Right cardiac atrium (tissue), 5 donors: ENCODE measurements around the gene MTCH2. TPM values are rescaled to one million over a fixed set of nuclear protein-coding genes. Genes with fewer than 3 reads are reported as not detected.
"Not testable (repeated sequence)": the region's sequence is repeated elsewhere in the genome, so short reads cannot be mapped to it uniquely, and the experiment has no call there.

Source experiments
- ATAC-seq, 2 donors: fragments of 200-7000 bp; cut with Tn5 transposase; one replicate each; pipeline versions ENCODE4 v1.8.0 to v1.9.1; 2020; ENCODE audit warnings: moderate library complexity in 2 of 2, mild to moderate bottlenecking in 1 of 2
- DNase-seq, 3 donors: peaks; one replicate each; pipeline ENCODE4 v3.0.0-alpha.2; 2020
- H3K27ac ChIP-seq: one replicate; pipeline ENCODE4 v1.5.1; 2013; ENCODE audit warnings: mild to moderate bottlenecking, low read length, control low read depth, moderate library complexity
- H3K27me3 ChIP-seq: one replicate; pipeline ENCODE4 v1.6.1; 2013; ENCODE audit not compliant: control insufficient read depth, insufficient read depth
- H3K4me1 ChIP-seq: one replicate; pipeline ENCODE4 v1.6.1; 2013; ENCODE audit warnings: low read length; ENCODE audit not compliant: control insufficient read depth, insufficient read depth
- H3K4me3 ChIP-seq: one replicate; pipeline ENCODE4 v1.5.1; 2013; ENCODE audit warnings: low read length, control low read depth
- H3K9me3 ChIP-seq: one replicate; pipeline ENCODE4 v1.6.1; 2013; ENCODE audit warnings: low read length; ENCODE audit not compliant: control insufficient read depth
- WGBS: extraction: QIAGEN DNeasy Blood & Tissue Kit; methylation state at CpG from one replicate; pipeline ENCODE4 v1.1.7; 2013; 5-methylcytosine and 5-hydroxymethylcytosine counted together
- intact Hi-C, 4 donors: fragments of 100-400 bp; cut with DNase I; formaldehyde crosslinking; loops; one replicate each; pipeline versions ENCODE4 v1.11.0 to v1.14.0; 2022 to 2023
- polyA plus RNA-seq: library from polyadenylated mRNA; stranded (reverse); fragments of 200-250 nt; gene quantifications from one replicate; pipeline ENCODE4 v1.2.3, GENCODE V29; 2013
- total RNA-seq, 4 donors: library from RNA; stranded (reverse); fragmentation: NEBNext Ultra II Directional; extraction: Animal tissue kit (Norgen Biotek cat#: 25700); gene quantifications; one replicate each; pipeline ENCODE4 v1.2.1, GENCODE V29; 2021
- donor health status: healthy with polysubstance abuse.
- donor health status: DM: no; HTN: yes; CAD: no.
- donor health status: DM: no; HTN: no; CAD: no.
- donor health status: DM: no; HTN: yes; CAD: no; lungs with severe emphysema.
- donor health status: DM: yes; HTN: yes; CAD: no.

MTCH2 gene
- total and polyA plus RNA-seq, 5 donors: 43.9 to 78.6 (median 72.3) TPM

DNA sequence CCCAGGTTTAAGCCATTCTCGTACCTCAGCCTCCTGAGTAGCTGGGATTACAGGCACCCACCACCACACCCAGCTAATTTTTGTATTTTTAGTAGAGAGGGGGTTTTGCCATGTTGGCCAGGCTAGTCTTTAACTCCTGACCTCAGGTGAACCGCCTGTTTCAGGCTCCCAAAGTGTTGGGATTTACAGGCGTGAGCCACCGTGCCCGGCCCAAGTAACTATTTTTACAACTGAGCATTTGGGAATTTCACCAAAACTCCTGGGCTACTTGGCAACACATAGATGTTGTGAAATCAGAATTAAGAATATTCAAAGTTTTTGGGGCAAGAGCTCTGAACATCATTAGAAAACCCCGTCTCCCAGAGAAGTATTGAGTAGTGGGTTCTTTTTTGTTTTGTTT, 1.9 kb downstream of the MTCH2 start:
- intact Hi-C loops, H3K4me3 ChIP-seq: not testable (repeated sequence)

DNA sequence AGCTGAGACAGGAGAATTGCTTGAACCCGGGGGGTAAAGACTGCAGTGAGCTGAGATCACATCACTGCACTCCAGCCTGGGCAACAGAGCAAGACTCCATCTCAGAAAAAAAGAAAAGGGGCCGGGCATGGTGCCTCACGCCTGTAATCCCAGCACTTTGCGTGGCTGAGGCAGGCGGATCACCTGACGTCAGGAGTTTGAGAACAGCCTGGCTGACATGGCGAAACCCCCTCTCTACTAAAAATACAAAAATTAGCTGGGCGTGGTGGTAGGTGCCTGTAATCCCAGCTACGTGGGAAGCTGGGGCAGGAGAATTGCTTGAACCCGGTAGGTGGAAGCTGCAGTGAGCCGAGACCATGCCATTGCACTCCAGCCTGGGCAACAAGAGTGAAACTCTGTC, 6.0 kb downstream of the MTCH2 start:
- H3K4me1 ChIP-seq, DNase-seq, intact Hi-C loops, H3K4me3 ChIP-seq, ATAC-seq, H3K9me3 ChIP-seq, H3K27me3 ChIP-seq, H3K27ac ChIP-seq: not testable (repeated sequence)
- WGBS: 95% methylated on average over 11 of the region's 11 CpGs

More for the DNA sequence above, 1.9 kb downstream of the MTCH2 start:
- not testable (repeated sequence) for ATAC-seq, H3K4me1 ChIP-seq, H3K27ac ChIP-seq, H3K27me3 ChIP-seq, H3K9me3 ChIP-seq, DNase-seq
- WGBS: 70% methylated on average over 6 of the region's 6 CpGs

DNA sequence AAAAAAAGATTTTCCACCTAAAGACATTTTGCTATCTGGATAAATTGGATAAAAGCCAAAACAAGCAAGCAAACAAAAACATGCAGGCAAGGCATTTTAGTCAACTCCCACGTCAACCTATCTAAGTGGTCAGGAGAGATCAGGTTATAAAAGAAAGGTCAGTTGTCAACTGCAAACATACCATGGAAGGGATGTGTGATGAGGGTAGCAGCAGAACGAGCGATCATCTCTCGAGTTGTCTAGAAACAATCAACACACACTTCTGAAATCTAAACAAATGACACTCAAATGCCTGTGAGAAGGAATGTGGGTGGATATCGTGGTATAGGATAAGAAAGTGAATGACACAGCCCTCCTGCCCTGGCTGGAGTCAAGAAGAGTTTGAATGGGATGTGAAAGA, 10.9 kb downstream of the MTCH2 start:
- ATAC-seq (no peak), DNase-seq (no peak)
- intact Hi-C loops: no loop called here
- WGBS: 36% methylated on average over 5 of the region's 5 CpGs
- Histone ChIP-seq H3K4me1 (no peaks in the 10 kb centered on the region), H3K27ac (no peak overlapping the region), H3K4me3 (no peak overlapping the region), H3K27me3 (no peaks in the 10 kb centered on the region), H3K9me3 (no peaks in the 10 kb centered on the region)

DNA sequence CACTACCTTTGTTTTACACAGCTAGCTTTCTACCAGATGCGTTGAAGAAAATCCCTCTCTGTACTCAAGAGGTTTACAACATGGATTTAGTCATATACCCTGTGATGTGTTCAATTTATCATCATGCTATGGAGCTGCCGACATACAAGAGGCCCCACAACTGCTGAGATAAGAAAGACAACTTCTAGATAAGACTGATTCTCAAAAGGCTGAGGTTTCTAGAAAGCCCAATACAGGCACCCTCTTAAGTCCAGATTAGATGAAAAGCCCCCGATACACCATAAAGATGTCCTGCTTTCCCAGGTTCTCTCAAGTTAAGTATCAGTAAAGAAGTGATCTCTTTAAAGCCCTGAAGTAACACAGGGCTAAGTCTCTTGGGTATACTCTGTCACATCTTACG, 14.3 kb downstream of the MTCH2 start:
- 77% methylated on average over 4 of the region's 4 CpGs for WGBS
- no peaks in the 10 kb centered on the region for H3K27me3 ChIP-seq

DNA sequence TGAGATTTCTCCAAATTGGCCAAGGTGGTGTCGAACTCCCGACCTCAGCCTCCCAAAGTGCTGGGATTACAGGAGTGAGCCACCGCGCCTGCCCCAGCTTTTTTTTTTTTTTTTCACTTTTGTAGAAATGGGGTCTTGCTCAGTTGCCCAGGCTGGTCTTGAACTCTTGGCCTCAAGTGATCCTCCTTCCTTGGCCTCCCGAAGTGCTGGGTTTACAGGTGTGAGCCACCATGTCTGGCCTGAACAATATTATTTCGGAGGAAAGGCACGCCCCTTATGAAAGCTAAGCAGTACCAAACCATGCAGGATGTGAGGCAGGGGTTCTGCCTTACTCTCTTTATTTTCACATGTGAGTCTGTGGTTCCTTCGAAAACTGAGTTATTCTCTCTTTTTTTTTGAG, 16.1 kb downstream of the MTCH2 start:
- no peaks in the 10 kb centered on the region for H3K9me3 ChIP-seq
- H3K4me1 ChIP-seq: no peaks in the 10 kb centered on the region
- ATAC-seq (no peak), DNase-seq (no peak)
- H3K27me3 ChIP-seq: no peaks in the 10 kb centered on the region
- H3K27ac ChIP-seq: no peak overlapping the region
- intact Hi-C loops: no loop called here
- no peak overlapping the region for H3K4me3 ChIP-seq
- 98% methylated on average over 8 of the region's 8 CpGs for WGBS

More for the DNA sequence above, 14.3 kb downstream of the MTCH2 start:
- no peak for ATAC-seq
- Histone ChIP-seq H3K4me1 (no peaks in the 10 kb centered on the region), H3K4me3 (no peak overlapping the region), H3K27ac (no peak overlapping the region), H3K9me3 (no peaks in the 10 kb centered on the region)
- intact Hi-C loops: no loop called here
- no peak for DNase-seq

DNA sequence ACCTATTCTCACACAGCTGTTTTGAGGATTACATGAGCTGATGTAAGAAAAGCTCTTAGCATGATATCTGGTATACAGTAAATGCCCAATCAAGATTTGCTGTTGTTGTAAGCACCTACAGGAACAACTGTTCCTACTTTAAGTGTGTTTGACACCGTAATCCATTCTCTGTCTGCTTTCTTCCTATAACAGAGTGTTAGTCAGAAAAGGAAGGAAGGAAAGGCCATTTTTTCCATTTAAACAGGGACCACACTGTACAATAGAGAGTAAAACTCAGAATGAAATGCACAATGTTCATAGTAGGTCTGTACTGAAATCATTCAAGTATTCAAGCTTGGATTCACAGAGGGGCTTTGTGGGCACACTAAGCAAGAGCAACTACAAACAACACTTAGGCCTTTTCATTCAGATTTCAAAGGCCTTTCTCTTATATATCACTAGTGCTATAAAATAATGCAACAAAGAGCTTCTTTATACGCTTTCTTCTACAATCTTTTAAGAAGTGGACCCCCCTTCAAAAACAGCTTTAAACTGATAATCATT, 21.5 kb downstream of the MTCH2 start:
- Histone ChIP-seq H3K27me3 (no peaks in the 10 kb centered on the region), H3K27ac (no peak overlapping the region), H3K9me3 (no peaks in the 10 kb centered on the region), H3K4me1 (no peaks in the 10 kb centered on the region), H3K4me3 (no peak overlapping the region)
- intact Hi-C loops: no loop called here
- ATAC-seq: no peak
- DNase-seq: no peak
- WGBS: 79% methylated on average over 2 of the region's 2 CpGs

DNA sequence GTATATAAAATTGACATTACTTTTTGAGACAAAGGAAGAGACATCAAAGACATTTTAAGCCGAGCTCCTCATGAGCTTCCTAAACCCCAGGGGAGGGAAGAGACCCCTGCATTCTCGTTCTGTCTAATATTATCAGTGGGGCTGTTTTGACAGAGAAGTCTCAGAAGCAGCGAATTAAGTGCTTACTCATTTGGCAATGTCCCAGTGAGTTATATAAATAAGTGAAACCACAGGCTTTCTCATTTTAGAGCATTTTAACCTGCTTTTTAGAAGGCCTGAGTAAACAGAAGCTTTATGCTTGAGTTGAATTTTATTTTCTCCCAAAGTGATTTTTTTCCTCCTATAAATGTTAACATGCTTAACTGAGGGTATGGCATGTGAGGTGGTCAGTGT, 24.9 kb downstream of the MTCH2 start:
- 38% methylated on average over 3 of the region's 3 CpGs for WGBS

DNA sequence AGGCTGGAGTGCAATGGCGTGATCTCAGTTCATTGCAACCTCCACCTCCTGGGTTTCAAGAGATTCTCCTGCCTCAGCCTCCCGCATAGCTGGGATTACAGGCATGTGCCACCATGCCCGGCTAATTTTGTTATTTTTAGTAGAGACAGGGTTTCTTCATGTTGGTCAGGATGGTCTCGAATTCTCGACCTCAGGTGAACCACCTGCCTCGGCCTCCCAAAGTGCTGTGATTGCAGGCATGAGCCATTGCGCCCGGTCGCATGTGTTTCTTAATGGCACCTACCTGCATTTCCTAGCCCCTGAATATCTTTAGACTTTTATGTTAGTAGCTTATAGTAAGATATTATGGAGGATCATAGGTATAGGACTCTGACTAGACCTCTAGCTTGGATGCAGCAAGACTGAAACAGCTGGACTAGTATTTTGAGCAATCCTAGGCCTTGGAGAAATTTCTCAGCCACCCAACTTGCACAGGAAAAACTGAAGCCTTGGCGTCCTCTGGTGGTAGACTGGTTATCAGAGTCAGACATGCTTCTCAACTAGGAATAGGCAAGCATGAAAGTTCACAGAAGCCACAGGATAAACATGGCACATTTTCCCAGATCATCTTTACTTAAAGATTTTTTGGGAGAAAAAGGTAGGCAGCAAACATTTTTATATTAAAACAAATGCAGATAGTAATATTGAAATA, 25.5 kb downstream of the MTCH2 start:
- Histone ChIP-seq H3K4me3 (no peak overlapping the region), H3K27me3 (no peaks in the 10 kb centered on the region), H3K27ac (no peak overlapping the region), H3K4me1 (no peaks in the 10 kb centered on the region), H3K9me3 (no peaks in the 10 kb centered on the region)
- ATAC-seq (peak; percentile 64 to 68), DNase-seq (peak in 2 of 3 donors; percentile 30 to 64)
- 85% methylated on average over 10 of the region's 10 CpGs for WGBS
- intact Hi-C loops: no loop called here

More for the DNA sequence above, 24.9 kb downstream of the MTCH2 start:
- intact Hi-C loops: no loop called here
- Histone ChIP-seq H3K27ac (no peak overlapping the region), H3K27me3 (no peaks in the 10 kb centered on the region), H3K9me3 (no peaks in the 10 kb centered on the region), H3K4me3 (no peak overlapping the region), H3K4me1 (no peaks in the 10 kb centered on the region)
- no peak for DNase-seq
- no peak for ATAC-seq

DNA sequence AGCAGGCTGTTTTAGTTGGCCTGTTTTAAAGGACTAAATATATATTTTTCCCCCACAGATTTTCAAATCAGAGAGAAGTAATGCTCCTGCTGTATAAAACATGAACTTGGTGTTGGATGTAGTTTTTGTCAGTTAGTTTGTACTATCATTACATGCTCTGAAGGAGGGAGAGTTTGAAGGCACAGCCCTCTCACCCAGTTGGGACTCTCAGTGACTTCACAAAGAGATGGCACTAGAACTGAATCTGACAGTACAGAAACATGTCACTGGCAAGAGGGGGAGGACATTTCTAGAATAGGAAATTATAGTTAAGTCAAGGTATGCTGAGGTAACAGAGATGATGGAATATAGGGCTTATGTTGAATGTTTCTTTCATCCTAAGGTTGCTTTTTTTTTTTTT, 27.1 kb downstream of the MTCH2 start:
- no peak for DNase-seq
- Histone ChIP-seq H3K27me3 (no peaks in the 10 kb centered on the region), H3K9me3 (no peaks in the 10 kb centered on the region), H3K4me3 (no peak overlapping the region), H3K27ac (no peak overlapping the region), H3K4me1 (no peaks in the 10 kb centered on the region)
- ATAC-seq: no peak
- intact Hi-C loops: no loop called here

DNA sequence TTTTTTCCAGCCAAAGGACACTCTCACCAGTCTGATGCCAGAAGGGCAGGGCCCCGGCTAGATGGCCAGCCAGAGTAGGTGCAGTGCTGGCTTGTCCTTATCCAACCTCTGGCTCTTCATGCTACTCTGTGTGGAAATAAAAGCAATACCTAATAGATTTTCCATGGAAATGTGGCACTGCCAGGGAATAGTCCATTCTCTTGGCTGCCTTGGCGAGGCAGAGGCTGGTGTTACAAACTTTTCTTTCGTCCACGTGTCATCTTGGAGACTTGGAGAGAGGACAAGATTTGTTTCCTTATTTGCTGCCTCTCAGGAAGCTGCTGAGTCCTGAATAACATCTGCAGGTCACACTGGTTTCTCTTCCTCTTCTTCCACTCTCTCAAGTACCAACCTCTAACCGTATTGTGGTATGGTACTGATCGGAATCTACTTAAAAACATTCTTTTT, 31.0 kb downstream of the MTCH2 start:
- DNase-seq (no peak), ATAC-seq (no peak)
- H3K4me1 ChIP-seq: peaks cover 8% of the 10 kb centered on the region
- WGBS: 68% methylated on average over 6 of the region's 6 CpGs
- no peaks in the 10 kb centered on the region for H3K9me3 ChIP-seq
- no peaks in the 10 kb centered on the region for H3K27me3 ChIP-seq
- no peak overlapping the region for H3K4me3 ChIP-seq
- no peak overlapping the region for H3K27ac ChIP-seq
- intact Hi-C loops: no loop called here

DNA sequence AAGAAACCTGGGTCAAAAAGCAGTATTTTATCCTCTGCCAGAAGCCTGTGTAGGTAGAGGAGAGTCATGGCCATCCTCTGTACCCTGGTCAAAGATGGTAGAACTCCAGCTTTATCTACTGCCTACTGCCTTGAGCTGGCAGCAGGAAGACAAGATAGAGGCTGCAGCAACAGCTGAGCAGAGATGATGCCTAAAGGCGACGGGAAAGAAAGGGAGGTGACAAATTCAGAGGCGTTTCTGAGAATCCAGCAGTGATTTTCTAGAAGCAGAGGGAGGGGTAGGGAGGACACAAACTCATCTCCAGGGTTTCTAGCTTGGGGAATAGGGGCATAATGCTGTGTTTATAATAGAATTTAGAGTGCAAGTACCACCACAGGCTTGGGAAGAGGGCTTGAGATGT, 32.7 kb downstream of the MTCH2 start:
- no peak for ATAC-seq
- Histone ChIP-seq H3K4me1 (peaks cover 8% of the 10 kb centered on the region), H3K27ac (no peak overlapping the region), H3K9me3 (no peaks in the 10 kb centered on the region), H3K4me3 (no peak overlapping the region), H3K27me3 (no peaks in the 10 kb centered on the region)
- DNase-seq: no peak
- intact Hi-C loops: no loop called here
- WGBS: 69% methylated on average over 3 of the region's 3 CpGs
